DMS 273 treated with DMSO at 0.1 percent for 48 hours (cell line): ENCODE data around the gene SLC22A3.
"Not testable (repeated sequence)": the region's sequence is repeated elsewhere in the genome, so short reads cannot be mapped to it uniquely, and the experiment has no call there.

Experiments
- DNase-seq: peaks from one replicate; lab custom pipeline; 2025; lab: John Stamatoyannopoulos, UW

Gene SLC22A3

DNA sequence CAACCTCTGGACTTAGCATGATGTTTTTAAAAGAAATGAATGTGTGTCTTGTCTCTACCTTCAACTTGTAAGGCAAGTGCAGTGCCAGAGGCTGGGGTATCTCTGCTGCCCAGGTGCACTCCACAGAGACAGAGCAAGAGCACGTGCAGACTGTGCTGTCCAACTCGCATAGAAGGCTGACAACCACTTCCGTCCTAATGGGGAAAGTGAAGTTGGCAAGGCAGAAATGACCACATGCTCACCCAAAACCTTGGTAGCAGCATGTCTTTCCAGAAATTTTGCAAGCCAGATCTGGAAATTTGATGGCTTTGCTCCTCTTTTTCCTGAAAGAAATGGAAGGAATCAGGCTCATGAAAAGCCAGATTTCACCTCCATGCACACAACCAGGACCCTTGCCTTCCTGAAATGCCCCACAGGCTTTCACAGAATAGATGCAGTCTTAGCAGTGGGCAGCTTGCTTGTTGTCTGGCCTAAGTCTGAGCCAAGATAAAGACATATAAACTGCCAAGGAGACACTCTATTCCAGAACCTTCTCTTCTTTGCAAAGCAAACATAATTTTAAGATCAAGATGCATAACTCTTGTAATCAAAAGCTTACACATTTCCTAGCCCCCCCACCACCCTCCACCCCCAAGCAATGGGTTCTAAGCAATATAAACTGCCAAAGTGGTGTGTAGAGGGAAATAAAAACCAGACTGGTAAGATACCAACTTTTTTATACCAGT lies 26.8 kb downstream of the SLC22A3 start:
- DNase-seq, result no peak

- no peak for DNase-seq
Measured at GRCh38 chr6:160375561-160375949, 27.4 kb downstream of the SLC22A3 start.

DNA sequence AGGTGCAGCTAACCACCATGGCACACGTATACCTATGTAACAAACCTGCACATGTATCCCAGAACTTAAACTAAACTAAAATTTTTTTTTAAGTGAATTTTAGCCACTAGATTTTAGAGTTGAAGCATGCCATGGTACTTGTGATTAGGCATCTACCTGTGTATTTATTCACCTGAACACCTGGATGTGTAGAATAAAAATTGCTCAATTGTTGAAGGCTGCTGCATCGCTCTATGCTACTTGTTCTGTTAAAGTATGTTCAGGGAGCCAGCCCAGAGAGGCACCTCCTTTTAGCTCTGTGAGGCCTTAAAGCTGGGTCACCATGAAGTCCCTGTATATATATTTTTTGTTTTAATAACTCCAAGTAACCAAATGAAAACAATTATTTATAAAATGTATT lies 28.3 kb downstream of the SLC22A3 start:
- no peak for DNase-seq

DNA sequence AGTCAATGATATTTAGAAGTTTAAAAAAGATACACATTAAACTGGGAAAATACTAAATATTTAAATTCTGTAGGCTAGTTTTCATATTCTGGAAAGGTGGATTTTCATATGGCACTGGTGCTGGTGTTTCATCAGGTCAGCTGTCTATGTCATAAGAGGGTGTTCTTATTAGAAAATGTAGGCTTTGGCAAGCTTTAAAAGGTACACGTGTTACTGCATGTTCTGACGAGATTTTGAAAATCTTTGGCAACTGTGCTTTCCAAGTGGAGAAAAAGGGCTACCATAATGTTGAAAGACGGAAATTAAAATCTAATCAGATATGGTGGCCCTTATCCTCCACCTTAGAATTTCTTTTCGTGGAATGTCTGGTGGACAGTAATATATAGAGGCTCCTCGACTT lies 30.0 kb downstream of the SLC22A3 start:
- DNase-seq, result no peak

DNA sequence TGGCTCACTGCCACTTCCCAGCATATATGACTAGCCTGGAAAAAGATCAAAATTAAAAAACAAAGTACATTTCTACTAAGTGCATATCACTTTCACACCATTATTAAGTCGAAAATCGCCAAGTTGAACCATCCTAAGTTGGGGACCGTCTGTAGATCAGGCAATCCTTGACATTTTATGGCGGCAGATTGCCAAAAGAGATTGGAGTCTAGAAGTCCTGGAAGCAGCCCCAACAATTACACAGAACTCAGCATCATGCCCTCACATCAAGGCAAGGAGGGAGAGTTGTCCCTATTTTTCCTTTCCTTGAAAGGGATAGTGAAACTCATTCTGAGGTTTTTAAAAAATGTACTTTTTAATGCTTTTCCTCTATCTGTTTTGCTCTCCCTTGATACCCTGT lies 30.7 kb downstream of the SLC22A3 start:
- no peak for DNase-seq

GRCh38 chr6:160379466-160379865 lies 31.3 kb downstream of the SLC22A3 start:
- DNase-seq, result no peak

- DNase-seq, result no peak
Measured at GRCh38 chr6:160382946-160383345, 34.8 kb downstream of the SLC22A3 start.

GRCh38 chr6:160386869-160387530 lies 38.8 kb downstream of the SLC22A3 start:
- no peak for DNase-seq

GRCh38 chr6:160387916-160388643 lies 39.9 kb downstream of the SLC22A3 start:
- no peak for DNase-seq

GRCh38 chr6:160388922-160389321 lies 40.7 kb downstream of the SLC22A3 start:
- no peak for DNase-seq

DNA sequence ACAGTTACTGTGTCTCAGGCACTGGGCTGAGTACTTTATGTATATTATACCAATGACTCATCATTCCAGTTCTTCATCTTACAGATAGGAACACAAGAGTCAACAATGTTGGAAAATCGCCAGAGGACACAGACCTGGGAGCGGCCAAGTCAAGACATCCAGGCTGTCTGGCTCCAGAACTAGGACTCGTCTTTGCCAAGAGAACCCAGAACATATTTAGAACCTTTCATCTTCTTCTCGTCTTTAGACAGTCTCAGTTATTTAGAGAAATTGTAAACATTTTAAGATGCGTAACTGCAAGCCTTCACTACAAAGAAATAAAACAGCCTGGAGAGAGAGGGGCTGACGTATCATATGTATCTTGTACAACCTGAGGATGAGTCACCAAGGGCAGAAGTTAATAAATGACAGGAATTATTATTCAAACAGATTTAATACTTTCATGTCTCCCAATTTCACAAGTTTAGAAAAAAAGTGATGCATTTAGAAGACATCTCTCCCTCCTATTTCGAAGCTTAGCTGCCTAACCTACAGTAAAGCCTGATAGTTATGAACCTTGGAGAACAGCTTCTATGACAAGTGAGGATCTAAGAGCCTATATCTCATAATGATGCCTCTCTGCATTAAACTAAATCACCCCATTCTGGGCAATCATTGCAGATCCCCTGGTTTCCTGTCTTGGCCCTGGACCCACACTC lies 43.4 kb downstream of the SLC22A3 start:
- no peak for DNase-seq

- not testable (repeated sequence) for DNase-seq
Measured at GRCh38 chr6:160393442-160393841, 45.3 kb downstream of the SLC22A3 start.

DNA sequence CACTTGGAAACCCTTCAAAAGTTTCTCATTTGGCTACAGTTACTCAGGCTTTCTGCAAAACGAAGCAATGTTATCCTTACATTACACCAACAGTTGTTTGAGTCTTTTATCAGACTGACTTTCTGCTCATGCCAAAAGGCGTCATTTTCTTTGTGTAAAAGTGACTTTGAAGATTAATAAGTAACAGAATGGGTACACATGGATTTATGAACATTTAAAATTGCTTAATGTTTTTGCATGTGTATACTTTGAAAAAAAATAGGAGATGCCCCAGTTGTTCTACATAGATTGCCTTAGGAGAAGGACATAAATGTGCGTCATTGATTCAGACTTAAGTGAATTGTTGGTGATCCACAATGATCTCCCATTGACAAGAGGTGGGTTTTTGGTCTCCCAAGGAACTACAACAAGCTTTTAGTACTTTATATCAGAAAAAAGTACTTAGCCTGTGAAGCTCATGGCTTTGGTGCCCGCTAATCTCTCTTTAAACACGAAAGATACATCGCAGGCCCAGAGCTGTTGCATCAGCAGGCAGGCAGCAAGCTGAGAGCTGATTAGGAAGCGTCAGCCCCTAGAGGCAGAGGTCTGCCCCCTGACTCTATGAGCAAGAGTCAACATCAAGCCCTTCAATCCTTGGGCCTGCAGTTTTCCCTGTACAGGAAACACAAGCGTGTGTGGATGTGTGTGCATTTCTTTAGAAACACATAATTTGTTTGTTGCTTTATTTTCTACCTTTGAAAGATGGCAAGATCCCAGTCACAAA lies 45.9 kb downstream of the SLC22A3 start:
- no peak for DNase-seq

DNA sequence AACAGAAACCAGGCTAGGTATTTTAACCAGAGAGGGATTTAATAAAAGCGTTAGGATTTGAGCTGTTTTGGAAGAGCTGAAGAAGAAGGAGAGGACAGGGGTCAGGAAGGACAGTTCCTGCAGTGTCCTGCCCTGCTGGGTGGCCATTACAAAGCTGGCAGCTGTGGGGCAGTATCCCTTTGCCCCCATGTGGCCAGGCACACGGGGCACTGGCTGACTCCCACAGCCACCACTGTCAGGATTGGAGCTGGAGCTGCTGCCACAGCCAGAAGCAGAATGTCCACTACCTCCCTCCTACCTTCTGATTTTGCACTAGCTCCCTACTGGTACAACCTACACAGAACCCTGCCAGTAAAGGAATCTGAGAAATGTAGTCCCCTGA lies 46.5 kb downstream of the SLC22A3 start:
- no peak for DNase-seq

DNA sequence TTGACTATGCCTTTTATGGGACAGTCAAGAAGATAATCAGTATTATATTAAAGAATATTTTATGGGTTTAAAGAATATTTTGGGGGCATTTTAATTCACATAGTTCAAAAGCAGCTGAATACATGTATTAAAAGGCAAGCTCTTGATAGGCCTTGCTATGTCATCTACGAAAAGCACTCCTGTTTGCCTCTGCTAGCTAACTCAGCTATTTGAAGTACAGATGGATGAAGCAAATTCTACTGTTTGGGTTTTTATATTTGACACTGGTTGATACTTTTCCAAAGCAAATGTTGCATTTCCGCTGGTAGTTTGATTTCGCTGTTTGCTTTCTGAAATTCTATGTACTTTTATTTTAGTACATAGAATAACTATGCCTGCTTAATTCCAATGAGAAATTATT lies 47.0 kb downstream of the SLC22A3 start:
- no peak for DNase-seq

GRCh38 chr6:160396292-160396691 lies 48.1 kb downstream of the SLC22A3 start:
- no peak for DNase-seq

DNA sequence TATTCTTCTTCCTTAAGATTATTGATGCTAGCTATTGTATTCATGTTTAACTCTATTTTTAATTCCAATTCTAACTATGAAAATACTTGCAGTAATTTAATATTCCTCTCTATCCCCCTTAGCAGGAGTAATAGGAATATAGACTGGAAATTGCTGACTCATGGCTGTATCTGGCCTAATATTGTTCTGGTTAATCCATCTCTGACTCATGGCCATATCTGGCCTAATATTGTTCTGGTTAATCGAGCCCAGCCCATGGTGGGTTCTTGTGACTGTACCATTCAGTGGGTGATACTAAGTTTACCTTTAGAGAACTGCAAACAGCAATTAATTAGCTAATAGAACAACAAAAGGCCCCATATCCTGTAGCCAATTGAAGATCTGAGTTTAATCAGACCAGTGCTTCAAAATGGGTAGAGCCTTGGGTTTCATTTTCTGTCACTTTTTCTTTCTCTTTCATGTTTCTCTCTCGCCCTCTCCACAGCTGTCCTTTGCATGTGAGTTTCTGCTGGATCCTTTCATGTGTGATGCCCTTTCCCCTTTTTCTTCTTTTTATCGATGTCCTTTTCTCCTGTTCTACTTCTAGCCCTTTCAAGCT lies 50.6 kb downstream of the SLC22A3 start:
- no peak for DNase-seq

GRCh38 chr6:160400446-160400845 lies 52.3 kb downstream of the SLC22A3 start:
- DNase-seq, result no peak

- no peak for DNase-seq
Measured at GRCh38 chr6:160408528-160408927, 60.4 kb downstream of the SLC22A3 start.

DNA sequence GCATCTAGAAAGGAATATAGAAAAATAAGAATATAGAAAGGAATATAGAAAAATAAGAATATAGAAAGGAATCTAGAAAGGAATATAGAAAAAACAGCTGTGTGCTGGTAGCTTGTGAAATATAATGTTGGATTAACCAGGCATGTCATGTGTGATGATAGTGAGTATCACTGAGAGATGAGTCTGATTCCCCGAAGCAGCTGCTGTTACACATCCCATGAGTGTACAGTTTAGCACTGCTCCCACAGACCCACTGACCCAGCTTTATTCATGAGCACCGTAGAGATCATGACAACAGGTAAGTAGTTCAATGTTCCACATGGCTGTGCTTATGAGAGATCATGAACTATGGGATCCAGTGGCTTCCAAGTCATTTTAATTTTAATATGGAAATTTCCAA lies 64.8 kb downstream of the SLC22A3 start:
- DNase-seq, result no peak

DNA sequence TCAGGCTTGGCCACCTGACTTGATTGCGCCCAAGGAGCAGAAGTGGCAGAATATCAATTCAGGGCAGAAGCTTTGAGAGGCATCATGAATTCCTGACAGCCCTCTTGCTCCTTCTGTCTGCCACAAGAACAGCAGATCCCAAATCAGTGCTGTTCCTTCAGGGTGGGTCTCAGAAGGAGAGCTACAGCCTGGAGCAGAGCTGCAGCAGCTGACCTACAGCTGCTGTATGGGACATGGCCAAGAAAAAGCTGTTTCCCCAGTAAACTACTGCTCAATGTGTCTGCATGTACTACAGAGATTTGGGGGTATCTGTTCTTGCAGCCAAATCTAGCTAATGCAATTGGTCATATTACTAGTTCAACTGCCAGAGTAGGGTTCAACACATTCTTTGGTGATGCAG lies 69.0 kb downstream of the SLC22A3 start:
- no peak for DNase-seq
